Fibroblast of the aortic adventitia (primary cell): ENCODE measurements around the gene MDN1. TPM values are rescaled to one million over a fixed set of nuclear protein-coding genes. Genes with fewer than 3 reads are reported as not detected.
"Not testable (repeated sequence)": the region's sequence is repeated elsewhere in the genome, so short reads cannot be mapped to it uniquely, and the experiment has no call there.

Experiments used
- DNase-seq: peaks from one replicate; pipeline ENCODE4 v3.0.0-alpha.2; 2010; ENCODE audit warnings: low read depth
- H3K4me3 ChIP-seq: 2 replicates; pipeline ENCODE4 v1.5.1; 2011; ENCODE audit warnings: low read depth, mild to moderate bottlenecking, control low read depth, low read length, moderate library complexity
- CTCF ChIP-seq: IDR thresholded peaks from 2 replicates; pipeline ENCODE4 v1.5.1; 2011; ENCODE audit warnings: mild to moderate bottlenecking, low read length, control low read depth, inconsistent platforms; ENCODE audit not compliant: insufficient read depth
- total RNA-seq: library from RNA; depleted of rRNA; stranded (reverse); fragments of >200 nt; gene quantifications from 2 replicates; pipeline ENCODE4 v1.2.3, GENCODE V29; 2012; ENCODE audit warnings: low replicate concordance

The MDN1 gene
- total RNA-seq, 1 donor = 29.0 TPM

- TF ChIP-seq CTCF = no peak
- no peak for DNase-seq
- H3K4me3 ChIP-seq = peak overlapping the region; percentile 92
Observed at GRCh38 chr6:89830170-89830809, 10.7 kb upstream of the MDN1 start.

- no peak for TF ChIP-seq CTCF
- peak within 1 kb of the TSS; percentile 92 for H3K4me3 ChIP-seq
- DNase-seq = peak; percentile 99
Observed at GRCh38 chr6:89829472-89830169, 10.0 kb upstream of the MDN1 start, which contains the start of gene CASP8AP2. Gene CASP8AP2 (plus strand): TSS chr6:89829880.

GRCh38 chr6:89828988-89829471, 9.4 kb upstream of the MDN1 start:
- no peak for DNase-seq
- TF ChIP-seq CTCF = no peak
- peak overlapping the region; percentile 84 for H3K4me3 ChIP-seq

- H3K4me3 ChIP-seq = peak overlapping the region; percentile 84
- not testable (repeated sequence) for DNase-seq
Observed at GRCh38 chr6:89828475-89828987, 8.9 kb upstream of the MDN1 start.

- TF ChIP-seq CTCF = no peak
- DNase-seq = peak; percentile 67
- no peak overlapping the region for H3K4me3 ChIP-seq
Observed at GRCh38 chr6:89826029-89826528, 6.5 kb upstream of the MDN1 start.

GRCh38 chr6:89818977-89819335, 638 bp downstream of the MDN1 start:
- peak overlapping the region; percentile 99 for H3K4me3 ChIP-seq
- no peak for TF ChIP-seq CTCF
- peak; percentile 47 for DNase-seq

- no peak overlapping the region for H3K4me3 ChIP-seq
- DNase-seq = no peak
- TF ChIP-seq CTCF = no peak
Observed at GRCh38 chr6:89817481-89817880, 2.1 kb downstream of the MDN1 start.

GRCh38 chr6:89813422-89813821, 6.2 kb downstream of the MDN1 start:
- not testable (repeated sequence) for H3K4me3 ChIP-seq, DNase-seq
